DOHH2 (cell line): ENCODE results near the gene CWC27.

Experiments used
- H3F3A ChIP-seq: fragments of 200-600 bp; sonication (generic), shearing (Covaris generic); 2 replicates; pipeline ENCODE4 v1.6.0; 2016; ENCODE audit warnings: antibody characterized with exemption, mild to moderate bottlenecking; ENCODE audit not compliant: control insufficient read depth, insufficient read depth
- H3K27ac ChIP-seq: fragments of 200-600 bp; sonication (generic); 2 replicates; pipeline ENCODE4 v1.5.1; 2014; ENCODE audit warnings: low read depth, mild to moderate bottlenecking, low read length, moderate library complexity
- H3K27me3 ChIP-seq: fragments of 200-600 bp; sonication (generic); 2 replicates; pipeline ENCODE4 v1.6.1; 2014; ENCODE audit warnings: mild to moderate bottlenecking, low read length, mixed read lengths; ENCODE audit not compliant: control insufficient read depth
- H3K36me3 ChIP-seq: fragments of 200-600 bp; sonication (generic); 2 replicates; pipeline ENCODE4 v1.6.1; 2014; ENCODE audit warnings: mild to moderate bottlenecking, low read length, moderate library complexity, mixed read lengths; ENCODE audit not compliant: control insufficient read depth
- H3K4me1 ChIP-seq: fragments of 200-600 bp; sonication (generic); 2 replicates; pipeline ENCODE4 v1.6.1; 2014; ENCODE audit warnings: mild to moderate bottlenecking, low read length, mixed read lengths; ENCODE audit not compliant: control insufficient read depth
- H3K4me2 ChIP-seq: fragments of 200-600 bp; sonication (generic); 2 replicates; pipeline ENCODE4 v1.6.0; 2014; ENCODE audit warnings: mild to moderate bottlenecking, low read length, moderate library complexity
- H3K4me3 ChIP-seq: fragments of 200-600 bp; sonication (generic); 2 replicates; pipeline ENCODE4 v1.5.1; 2014; ENCODE audit warnings: mild to moderate bottlenecking, low read length, mixed read lengths
- H3K79me2 ChIP-seq: fragments of 200-600 bp; sonication (generic); 2 replicates; pipeline ENCODE4 v1.6.1; 2014; ENCODE audit warnings: mild to moderate bottlenecking, low read length, mixed read lengths; ENCODE audit not compliant: control insufficient read depth
- H3K9me2 ChIP-seq: fragments of 200-600 bp; sonication (generic); replicated peaks from 2 replicates; pipeline ENCODE4 v1.6.1; 2014; ENCODE audit warnings: mild to moderate bottlenecking, low read length, mixed read lengths; ENCODE audit not compliant: control insufficient read depth
- H3K9me3 ChIP-seq: fragments of 200-600 bp; sonication (generic); 2 replicates; pipeline ENCODE4 v1.6.1; 2014; ENCODE audit warnings: antibody characterized with exemption, low read length, mixed read lengths; ENCODE audit not compliant: control insufficient read depth, insufficient read depth
- H4K20me1 ChIP-seq: fragments of 200-600 bp; sonication (generic); 2 replicates; pipeline ENCODE4 v1.6.0; 2014; ENCODE audit warnings: low read depth, mild to moderate bottlenecking, antibody characterized with exemption, low read length, moderate library complexity; ENCODE audit not compliant: control insufficient read depth, insufficient read depth
- EZH2phosphoT487 ChIP-seq: fragments of 200-600 bp; sonication (generic); IDR thresholded peaks from 2 replicates; pipeline ENCODE4 v1.6.1; 2017; ENCODE audit warnings: borderline replicate concordance, mild to moderate bottlenecking, antibody characterized with exemption, low read length, moderate library complexity, mixed read lengths
- TF ChIP-seq, protein P1 (sequence below): fragments of 200-600 bp; sonication (generic); IDR thresholded peaks from one replicate; pipeline ENCODE4 v1.5.1; 2014; ENCODE audit warnings: antibody characterized with exemption, mild to moderate bottlenecking, low read depth, low read length; ENCODE audit not compliant: poor library complexity, severe bottlenecking

CWC27 gene

GRCh38 chr5:64742821-64743220, 25.9 kb upstream of the CWC27 start:
- TF ChIP-seq EZH2phosphoT487, result no peak
- TF ChIP-seq, protein P1, sequence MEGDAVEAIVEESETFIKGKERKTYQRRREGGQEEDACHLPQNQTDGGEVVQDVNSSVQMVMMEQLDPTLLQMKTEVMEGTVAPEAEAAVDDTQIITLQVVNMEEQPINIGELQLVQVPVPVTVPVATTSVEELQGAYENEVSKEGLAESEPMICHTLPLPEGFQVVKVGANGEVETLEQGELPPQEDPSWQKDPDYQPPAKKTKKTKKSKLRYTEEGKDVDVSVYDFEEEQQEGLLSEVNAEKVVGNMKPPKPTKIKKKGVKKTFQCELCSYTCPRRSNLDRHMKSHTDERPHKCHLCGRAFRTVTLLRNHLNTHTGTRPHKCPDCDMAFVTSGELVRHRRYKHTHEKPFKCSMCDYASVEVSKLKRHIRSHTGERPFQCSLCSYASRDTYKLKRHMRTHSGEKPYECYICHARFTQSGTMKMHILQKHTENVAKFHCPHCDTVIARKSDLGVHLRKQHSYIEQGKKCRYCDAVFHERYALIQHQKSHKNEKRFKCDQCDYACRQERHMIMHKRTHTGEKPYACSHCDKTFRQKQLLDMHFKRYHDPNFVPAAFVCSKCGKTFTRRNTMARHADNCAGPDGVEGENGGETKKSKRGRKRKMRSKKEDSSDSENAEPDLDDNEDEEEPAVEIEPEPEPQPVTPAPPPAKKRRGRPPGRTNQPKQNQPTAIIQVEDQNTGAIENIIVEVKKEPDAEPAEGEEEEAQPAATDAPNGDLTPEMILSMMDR, result no peak
- H3F3A ChIP-seq, result no peaks in the 10 kb centered on the region
- H3K27me3 ChIP-seq, result no peaks in the 10 kb centered on the region
- peaks cover 28% of the 10 kb centered on the region for H3K36me3 ChIP-seq
- no peaks in the 10 kb centered on the region for H3K9me3 ChIP-seq
- H3K9me2 ChIP-seq, result no peaks in the 10 kb centered on the region
- no peaks in the 10 kb centered on the region for H3K4me1 ChIP-seq
- H3K27ac ChIP-seq, result no peak overlapping the region
- no peaks in the 10 kb centered on the region for H4K20me1 ChIP-seq
- H3K79me2 ChIP-seq, result no peaks in the 10 kb centered on the region
- H3K4me2 ChIP-seq, result no peak overlapping the region
- H3K4me3 ChIP-seq, result no peak overlapping the region

GRCh38 chr5:64744914-64745313, 23.8 kb upstream of the CWC27 start:
- TF ChIP-seq, protein P1, result no peak
- TF ChIP-seq EZH2phosphoT487, result no peak
- H3K36me3 ChIP-seq, result peaks cover 10% of the 10 kb centered on the region
- H3K79me2 ChIP-seq, result no peaks in the 10 kb centered on the region
- H3K4me2 ChIP-seq, result no peak overlapping the region
- no peak overlapping the region for H3K27ac ChIP-seq
- H3F3A ChIP-seq, result no peaks in the 10 kb centered on the region
- no peaks in the 10 kb centered on the region for H3K27me3 ChIP-seq
- no peaks in the 10 kb centered on the region for H3K9me3 ChIP-seq
- H3K4me3 ChIP-seq, result no peak overlapping the region
- H4K20me1 ChIP-seq, result no peaks in the 10 kb centered on the region
- H3K4me1 ChIP-seq, result no peaks in the 10 kb centered on the region
- H3K9me2 ChIP-seq, result no peaks in the 10 kb centered on the region

- Histone ChIP-seq H3K27ac (no peak overlapping the region), H3K79me2 (no peaks in the 10 kb centered on the region), H3K9me2 (no peaks in the 10 kb centered on the region), H3K36me3 (0 out of 2 replicates have a peak, but pooled peaks cover 2% of the 10 kb centered on the region), H3K27me3 (no peaks in the 10 kb centered on the region), H3K4me3 (no peak overlapping the region), H4K20me1 (no peaks in the 10 kb centered on the region), H3K4me1 (peaks cover 7% of the 10 kb centered on the region; the same call in 1 of the 2 replicates), H3F3A (no peaks in the 10 kb centered on the region), H3K9me3 (no peaks in the 10 kb centered on the region), H3K4me2 (no peak overlapping the region)
- no peak for TF ChIP-seq EZH2phosphoT487
- TF ChIP-seq, protein P1, result no peak
Measured at GRCh38 chr5:64746446-64746845, 22.3 kb upstream of the CWC27 start.
